ENCODE measurements around the gene KLC1.

- TF ChIP-seq, protein P1, sequence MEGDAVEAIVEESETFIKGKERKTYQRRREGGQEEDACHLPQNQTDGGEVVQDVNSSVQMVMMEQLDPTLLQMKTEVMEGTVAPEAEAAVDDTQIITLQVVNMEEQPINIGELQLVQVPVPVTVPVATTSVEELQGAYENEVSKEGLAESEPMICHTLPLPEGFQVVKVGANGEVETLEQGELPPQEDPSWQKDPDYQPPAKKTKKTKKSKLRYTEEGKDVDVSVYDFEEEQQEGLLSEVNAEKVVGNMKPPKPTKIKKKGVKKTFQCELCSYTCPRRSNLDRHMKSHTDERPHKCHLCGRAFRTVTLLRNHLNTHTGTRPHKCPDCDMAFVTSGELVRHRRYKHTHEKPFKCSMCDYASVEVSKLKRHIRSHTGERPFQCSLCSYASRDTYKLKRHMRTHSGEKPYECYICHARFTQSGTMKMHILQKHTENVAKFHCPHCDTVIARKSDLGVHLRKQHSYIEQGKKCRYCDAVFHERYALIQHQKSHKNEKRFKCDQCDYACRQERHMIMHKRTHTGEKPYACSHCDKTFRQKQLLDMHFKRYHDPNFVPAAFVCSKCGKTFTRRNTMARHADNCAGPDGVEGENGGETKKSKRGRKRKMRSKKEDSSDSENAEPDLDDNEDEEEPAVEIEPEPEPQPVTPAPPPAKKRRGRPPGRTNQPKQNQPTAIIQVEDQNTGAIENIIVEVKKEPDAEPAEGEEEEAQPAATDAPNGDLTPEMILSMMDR (IDR thresholded peaks at IDR 0.05; ENCODE audit: insufficient read depth, low read depth, low read length): no peak
- TF ChIP-seq EZH2 (IDR thresholded peaks at IDR 0.05; ENCODE audit: insufficient read depth, low read length): no peak
Measured at GRCh38 chr14:103702095-103702494, 73.1 kb downstream of the KLC1 start.
